OCI-M1 (cell line): ENCODE data around the gene HIVEP2.
A peak's percentile ranks its signal among the peaks of the same experiment; 100 is the strongest.

Experiments used
- DNase-seq: peaks from one replicate; lab custom pipeline; 2025; lab: John Stamatoyannopoulos, UW

The HIVEP2 gene

DNA sequence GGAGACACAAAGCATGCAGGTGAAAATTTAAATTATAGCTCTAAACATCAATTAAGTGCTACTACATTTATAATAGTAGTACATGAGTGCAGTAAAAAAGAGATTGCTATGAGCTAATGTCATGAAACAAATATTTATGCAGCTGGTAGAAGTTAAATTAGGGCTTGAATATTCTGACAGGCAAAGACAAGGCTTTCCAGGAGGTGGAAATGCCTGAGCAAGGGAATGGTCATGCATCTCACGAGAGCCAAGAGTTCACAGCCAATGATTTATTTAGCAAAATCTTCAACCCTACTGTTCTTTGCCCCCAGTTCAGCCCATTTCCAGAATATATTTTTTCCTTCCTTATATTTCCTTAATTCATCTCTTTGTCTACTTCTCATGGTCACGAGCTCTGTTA lies 128.9 kb downstream of the HIVEP2 start:
- DNase-seq = no peak

DNA sequence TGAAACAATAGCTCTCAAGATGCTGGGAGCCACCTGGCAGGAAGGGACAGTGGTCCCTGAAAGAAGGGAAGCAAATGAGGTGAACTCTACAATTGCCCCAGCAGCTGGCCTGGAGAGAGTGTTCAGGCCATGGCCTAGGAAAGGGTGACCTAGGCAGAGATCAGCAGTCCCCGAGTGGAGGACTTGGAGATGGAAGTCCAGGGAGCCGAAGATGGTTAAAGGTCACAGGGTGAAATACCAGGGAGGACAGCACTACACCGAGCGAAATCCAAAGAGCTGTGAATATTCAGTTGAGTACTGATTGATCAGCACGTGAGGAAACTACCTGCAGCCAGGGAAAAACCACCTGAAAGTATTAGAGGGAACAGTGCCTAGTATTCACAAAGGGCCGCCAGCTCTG lies 133.1 kb downstream of the HIVEP2 start:
- DNase-seq = no peak

DNA sequence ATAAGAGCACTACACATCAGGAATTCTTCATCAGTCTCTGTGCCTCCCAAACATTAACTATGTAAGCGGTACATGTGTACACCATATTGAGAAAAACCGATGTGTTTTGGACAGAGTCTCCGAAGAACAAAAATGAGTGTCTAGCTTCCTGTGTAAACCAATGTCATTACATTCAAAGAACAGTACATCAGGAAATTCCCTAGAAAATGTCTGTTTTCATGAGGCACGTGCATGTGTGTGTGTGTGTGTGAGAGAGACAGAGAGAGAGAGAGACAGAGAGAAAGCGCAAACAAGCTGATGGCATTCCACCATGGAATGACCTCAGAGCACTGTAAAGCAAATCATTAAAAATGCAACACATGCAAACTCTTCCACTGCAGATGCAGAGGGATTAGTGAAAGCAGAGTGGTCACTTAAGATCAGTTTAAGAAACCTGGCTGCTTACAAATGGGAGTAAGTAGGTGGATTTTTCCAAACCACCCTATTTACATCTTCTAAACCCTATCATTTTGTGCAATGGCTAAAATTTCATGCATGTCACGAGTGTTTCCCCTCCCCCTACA lies 133.9 kb downstream of the HIVEP2 start:
- DNase-seq = no peak

DNA sequence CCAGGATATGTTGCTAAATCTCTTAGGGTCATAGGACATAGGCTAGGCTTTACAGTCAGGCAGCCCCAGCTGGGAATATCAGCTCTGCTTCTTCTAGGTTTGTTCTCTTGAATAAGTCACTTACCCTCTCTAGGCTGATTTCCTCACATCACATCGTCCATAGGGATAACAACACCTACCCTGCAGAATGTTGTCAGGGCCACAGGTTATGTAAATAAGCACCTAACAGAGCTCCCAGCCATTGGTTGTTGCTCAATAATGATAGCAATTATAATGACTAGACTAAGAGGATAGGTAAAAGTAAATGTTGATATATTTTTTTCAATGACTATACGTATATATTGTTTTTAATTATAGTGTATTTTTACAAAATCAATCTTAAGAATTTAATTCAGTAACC lies 135.0 kb downstream of the HIVEP2 start:
- no peak for DNase-seq

DNA sequence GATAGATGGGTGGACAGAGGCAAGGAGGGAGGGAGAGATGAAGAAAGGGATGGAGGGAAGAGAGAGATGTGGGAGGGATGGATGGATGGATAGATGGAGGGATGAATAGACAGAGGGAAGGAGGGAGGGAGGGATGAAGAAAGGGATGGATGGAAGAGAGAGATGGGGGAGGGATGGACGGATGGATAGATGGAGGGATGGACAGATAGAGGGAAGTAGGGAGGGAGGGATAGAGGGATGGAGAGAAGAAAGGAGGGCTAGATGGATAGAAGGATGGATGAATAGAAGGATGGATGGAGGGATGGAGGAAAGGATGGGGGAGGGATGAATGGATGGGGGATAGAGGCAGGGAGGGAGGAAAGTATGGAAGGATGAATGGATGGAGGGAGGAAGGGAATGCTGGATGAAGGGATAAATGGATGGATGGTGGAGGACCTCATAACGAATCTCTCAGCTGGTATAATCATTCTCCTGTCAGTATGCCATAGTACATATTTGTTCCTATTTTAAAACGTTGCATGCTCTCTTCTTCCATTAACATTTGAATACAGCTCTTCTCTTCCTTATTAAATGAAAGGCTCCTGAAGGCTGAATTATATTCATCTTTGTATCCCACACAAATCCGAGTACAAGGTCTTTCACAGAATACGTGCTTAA lies 136.4 kb downstream of the HIVEP2 start:
- DNase-seq = no peak

DNA sequence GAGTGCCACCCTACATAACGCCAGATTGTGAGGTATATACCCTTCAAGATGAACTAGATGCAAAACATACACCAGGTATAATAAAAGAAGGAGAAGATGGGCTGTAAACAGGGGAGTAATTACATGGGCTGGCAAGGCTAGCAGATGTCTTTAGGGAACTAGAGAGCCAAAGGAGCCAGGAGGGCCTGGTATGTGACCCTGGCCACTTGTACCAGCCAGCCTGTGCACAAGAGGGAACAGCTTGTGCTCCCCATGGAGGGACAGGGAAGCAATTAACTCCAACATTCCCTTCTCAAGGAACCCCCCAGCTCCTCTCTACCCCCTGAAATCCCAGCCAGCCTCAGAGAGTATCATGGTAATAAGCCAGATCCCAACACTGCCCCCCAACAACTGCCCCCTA lies 139.9 kb downstream of the HIVEP2 start:
- no peak for DNase-seq

DNA sequence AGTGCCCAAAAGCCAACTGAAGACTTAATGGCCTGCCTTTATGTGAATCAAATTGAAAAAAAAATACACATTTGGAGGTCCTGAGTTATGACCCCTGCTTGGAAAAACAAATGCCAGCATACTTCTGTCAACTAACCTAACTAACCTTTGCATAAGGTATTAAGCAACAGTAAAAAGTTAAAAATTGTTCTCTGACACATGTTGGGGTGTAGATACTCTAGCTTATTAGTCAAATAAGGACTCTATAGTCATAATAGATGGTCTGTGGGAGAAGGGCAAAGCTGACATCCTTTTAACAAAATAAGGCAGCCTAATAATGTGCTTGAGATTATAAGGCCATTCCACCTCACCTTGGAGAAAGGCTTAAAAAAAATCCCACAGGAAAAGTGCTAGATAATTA lies 140.5 kb downstream of the HIVEP2 start:
- no peak for DNase-seq

DNA sequence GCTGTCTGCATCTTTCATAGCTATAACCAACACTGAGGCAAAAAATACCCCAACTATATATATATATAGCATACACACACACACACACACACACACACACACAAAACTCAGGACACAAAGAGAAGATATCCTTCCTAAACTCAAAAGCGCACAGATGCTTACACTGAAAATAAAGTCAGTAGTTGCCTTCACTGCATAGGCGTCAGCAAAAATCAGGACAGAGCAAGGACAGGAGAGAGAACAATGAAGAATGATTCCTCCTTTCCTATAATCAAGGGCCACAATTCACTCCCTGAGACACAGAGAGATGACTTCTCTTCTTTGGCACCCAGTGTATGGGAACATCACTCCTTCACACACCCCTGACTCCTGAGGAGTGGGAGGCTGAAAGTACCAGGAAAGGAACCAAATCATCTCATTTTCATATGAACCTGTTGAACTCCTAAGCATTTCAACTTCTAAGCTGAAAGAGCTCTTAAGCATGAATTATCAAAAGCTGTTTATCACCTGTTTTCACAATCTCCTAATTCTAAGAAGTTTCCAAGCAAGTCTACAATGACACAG lies 141.4 kb downstream of the HIVEP2 start:
- DNase-seq = no peak

DNA sequence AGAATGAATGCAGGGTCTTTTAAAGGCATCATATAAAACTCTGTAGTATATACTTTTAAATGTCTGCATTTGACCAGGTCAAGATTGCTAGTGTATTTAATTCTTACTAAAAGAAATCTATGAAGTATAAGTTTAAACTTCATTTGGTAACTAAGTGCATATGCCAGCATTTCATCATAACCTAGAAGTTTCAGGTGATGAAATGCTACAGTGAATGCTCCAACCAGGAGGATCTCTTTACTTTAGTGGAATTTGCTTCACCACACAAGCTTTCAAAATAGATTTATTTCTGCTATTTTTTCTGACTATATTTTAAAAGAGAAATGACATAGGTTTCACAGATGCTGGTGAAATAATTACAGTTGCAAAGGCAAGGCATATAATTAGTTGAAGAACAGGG lies 141.9 kb downstream of the HIVEP2 start:
- DNase-seq = no peak

DNA sequence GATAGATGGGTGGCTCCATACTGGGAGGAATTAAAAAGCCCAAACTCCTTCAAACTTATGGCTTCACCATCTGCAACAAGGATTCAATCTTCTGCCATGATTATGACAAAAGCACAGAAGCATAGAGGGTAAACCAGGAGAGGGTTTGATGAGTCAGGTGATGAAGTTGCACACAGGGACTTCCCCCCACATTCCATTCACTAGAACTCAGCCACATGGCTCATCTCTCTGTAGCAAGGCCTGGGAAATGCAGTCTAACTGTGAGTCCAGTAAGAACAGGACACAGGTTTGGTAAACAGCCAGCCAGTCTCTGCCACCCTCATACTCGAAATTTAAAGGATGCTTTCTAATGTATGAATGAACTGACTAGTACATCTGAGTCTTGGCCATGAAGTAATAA lies 142.9 kb downstream of the HIVEP2 start:
- peak; percentile 31 for DNase-seq

DNA sequence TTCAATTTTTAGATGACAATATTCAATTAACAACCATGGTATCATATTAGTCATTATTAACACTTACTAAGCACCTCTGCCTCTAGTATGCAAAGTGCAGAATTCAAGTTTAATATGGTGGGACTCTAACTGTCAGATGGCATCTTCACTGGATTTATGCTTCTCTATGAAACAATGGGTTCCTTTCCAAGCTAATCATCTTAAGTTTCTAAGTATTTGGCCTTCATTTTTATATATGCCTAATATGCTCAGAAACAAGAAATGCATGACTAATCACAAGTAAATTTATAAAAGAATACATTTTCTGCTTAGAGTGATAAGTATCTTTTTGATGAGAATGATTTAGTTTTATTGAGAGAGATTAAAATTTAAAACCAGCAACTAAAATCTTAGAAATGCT lies 144.7 kb downstream of the HIVEP2 start:
- DNase-seq = no peak

DNA sequence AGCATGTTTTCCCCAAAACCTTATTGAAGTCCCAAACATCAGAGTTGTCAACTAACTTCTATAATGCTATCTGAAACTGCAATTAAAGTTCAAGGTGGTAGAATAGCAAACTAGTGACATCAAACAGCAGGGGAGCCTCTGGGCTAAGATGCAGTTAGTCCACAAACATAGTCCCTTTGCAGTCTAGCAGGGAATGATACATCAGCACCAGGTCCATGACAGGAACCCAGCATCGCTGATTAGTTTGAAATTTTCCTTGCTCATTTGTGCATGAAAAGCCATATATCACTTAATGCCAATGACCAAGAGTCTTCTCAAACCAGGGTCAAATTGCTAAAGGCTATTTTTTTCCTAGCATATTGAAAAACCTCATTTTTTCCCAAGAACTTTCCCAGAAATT lies 145.3 kb downstream of the HIVEP2 start:
- DNase-seq = no peak

DNA sequence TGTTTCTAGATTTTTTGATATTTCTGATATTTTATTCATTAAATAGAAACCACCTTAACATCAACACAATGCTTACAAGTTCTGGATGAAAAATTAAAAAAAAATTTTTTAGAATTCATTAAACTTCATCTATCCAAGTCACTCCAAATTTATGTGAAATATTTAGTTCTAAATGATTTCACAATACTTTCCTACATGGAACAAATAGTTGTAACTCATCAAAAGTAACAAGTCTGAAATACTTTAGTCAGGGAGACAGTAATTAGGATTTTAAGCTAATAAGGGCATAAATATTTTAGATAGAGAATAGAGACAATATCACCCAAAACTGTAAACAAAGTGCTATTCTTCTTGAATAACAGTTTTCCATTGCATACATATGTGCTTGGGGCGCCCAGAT lies 147.8 kb downstream of the HIVEP2 start:
- no peak for DNase-seq

DNA sequence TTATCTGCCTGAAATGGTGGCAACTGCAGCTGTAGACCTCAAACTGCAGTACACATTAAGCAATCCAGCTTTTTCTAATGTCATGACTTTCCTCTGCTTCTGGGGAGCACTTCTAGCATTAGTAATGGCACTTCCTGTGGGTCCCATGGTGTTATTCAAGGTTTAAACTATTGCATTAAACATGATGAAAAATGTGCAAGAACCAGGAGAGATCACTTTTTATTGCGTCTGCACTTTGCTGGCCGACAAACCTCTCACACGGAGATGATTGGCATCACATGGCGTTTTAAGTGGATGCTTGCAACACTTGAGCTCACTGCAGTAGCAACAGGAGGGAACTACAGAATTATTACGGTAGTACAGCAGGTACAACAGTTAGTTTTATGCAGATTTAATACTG lies 148.4 kb downstream of the HIVEP2 start:
- no peak for DNase-seq

DNA sequence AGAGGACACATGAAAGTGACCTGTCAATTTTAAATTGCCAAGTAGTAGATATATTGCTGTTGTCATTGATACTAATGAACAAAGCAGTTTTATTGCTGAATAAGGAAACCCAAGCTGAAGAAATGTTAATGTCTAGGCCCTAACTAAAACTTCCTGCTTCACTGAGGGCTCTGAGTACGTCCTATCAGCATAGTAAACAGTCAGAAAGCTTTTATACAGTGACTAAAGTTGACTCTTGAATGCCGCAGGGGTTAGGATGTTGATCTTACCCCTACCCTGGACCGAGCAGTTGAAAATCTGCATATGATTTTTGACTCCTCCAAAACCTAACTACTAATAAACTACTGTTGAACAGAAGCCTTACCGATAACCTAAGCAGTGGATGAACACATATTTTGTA lies 149.0 kb downstream of the HIVEP2 start:
- DNase-seq = no peak

DNA sequence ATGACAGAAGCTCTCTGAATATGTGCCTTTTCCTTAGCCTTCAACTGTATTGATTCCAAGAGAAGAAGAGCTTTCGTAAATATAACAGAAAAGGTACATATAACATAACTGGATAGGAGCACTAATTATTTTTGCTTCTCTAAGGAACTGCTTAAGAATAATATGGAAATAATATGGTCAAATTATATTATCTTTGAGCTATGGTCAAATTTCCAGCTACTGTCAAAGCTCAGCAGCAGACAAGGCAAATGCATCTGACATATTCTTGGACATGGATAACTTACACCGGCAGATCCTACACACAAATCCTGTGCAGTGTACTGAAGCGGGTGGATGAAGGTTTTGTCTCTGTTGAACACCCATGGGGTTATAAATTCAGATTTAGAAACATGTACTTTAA lies 150.6 kb downstream of the HIVEP2 start:
- DNase-seq = no peak

DNA sequence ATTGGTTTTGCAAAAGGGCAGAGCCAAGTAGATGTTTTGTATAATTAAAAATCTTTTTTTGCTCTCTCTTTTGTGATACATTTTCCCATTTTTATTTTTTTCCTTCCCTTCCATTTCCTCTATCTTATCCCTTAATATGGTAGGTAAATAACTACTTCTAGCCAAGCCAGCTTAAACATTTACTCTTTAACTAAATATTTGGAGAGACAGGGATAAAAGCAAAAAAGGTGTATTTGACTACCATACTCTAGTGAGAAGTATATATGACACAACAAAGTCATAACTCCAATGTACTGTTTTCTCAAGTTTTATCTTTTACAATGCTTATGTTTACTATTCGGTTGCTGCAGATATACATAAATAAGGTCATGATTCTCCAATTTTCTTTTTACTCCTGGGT lies 154.7 kb downstream of the HIVEP2 start:
- DNase-seq = no peak

DNA sequence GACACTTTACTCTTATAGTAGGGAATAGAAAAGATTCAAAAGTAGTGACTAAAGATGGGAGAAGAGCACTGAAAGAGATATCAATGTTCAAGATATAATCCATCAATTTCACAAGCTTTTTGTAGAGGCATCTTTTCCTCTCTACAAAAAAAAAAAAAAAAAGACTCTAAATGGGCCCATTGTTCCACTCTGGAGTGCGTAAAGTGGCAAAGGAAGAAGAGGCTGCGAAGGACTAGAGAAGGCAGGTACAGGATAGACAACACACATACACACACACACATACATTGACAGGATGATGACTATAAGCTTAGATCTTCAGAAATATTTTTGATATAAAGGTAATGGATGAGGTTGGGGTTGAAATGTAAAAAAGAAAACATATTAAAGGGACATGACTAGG lies 157.6 kb downstream of the HIVEP2 start:
- no peak for DNase-seq

DNA sequence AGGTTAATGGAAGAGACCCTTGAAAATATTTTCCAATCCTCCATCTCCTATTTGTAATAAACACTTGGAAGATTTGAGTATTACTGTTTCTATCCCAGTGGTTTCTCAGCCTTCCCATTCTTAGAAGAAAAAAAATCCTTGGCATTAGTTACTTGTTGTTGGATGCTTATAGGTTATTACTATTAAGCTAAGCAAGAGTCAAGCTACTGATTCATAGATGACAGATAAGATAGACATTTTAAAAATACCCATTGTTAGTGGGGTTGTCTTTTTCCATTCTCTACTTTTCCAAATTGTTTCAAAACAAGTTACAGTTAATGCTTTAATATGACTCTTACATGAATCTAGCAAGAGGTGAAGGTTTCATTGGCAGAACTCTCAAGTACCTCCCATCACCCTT lies 158.5 kb downstream of the HIVEP2 start:
- no peak for DNase-seq

DNA sequence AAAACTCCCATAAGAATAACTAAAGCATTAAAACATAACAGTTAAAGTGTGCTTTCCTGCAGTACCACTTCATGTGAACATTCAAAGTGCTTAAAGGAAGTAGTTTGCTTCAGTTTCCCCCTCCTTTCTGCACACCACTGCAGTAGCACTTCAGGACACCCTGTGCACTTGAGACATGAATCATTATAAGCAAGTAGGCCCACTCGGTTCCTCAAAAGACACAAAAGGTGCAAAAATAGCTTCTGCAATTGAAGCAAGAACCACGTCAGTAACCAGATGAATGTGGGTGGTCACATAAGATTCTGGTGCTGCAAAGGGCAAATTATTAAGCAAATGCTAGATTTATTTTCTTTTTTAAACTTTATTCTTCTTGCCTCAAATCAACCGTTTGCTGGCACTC lies 160.6 kb downstream of the HIVEP2 start:
- no peak for DNase-seq

DNA sequence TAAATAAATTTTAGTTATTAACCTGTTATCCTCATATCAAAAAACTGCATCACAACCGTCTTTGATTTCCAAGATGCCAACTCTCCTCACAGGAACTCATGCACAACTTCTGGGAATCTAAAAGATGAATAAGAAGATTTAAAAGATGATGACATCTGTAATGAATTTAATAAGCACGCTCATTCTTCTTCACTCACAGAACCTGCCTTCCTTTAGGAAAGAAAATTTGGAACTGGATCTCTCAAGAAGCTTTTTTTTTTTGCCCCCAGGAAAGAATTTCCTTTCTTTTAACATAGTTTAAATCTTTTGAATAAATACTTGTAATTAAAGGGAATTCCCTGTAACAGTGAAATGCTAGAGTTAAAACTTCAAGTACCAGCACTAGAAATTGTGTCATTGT lies 161.5 kb downstream of the HIVEP2 start:
- DNase-seq = no peak

DNA sequence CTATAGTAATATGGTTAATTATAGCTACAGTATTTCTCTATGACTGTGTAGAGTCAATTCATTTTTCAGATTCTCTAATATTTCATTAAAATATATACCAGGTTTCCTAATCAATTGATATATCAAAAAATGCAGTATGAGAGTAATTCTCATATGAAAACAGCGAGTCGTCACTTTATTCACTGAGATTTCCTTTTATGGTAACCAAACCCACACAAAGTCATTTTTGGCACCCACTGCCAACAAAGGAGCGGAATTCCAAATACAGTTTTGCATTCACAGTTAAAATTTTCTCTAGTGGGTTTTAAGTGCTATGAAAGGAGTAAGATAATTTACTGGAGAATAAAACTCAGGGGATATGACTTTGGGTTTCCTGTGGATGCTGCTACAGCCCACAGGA lies 163.8 kb downstream of the HIVEP2 start:
- no peak for DNase-seq

DNA sequence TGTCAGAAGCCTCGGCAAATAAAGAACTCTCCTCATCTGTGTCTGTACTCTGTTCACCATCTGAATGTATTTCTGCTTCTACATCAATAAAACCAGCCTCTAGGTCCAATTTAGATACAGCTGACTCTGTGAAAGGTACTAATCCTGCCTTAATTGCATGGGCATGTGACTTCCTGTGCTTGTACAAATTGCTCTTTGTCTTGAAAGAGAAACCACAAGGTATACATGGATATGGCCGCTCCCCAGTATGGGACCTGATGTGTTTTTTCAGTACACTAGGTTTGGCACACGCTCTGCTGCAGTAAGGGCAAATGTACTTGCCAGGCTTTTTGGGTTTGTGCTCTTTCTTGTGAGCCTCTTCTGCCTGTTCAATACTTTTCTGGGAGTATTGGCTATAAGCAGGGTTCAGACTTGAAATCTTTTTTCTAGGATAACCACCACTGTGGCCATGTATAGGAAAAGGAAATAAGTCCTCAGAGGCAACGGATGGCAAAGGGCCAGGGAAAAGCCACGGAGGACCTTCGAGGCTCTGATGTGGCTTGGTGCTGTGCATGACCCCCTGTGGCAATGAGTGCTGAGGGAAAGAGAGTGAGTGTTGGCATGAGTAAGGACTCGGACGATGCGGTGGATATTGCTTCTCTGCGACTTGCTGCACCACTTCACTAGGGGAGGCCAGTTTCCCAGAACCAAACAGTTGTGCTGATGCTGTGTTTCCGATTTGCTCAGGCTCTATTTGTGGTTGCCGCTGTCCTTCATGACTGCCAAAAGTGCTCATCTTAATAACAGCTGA lies 170.9 kb downstream of the HIVEP2 start:
- no peak for DNase-seq
